GM12878 (cell line): ENCODE data around the gene MLLT3. TPM values are rescaled to one million over a fixed set of nuclear protein-coding genes. Genes with fewer than 3 reads are reported as not detected.

ENCODE experiments used
- ATF2 ChIP-seq: IDR thresholded peaks from 2 replicates; pipeline ENCODE4 v1.6.1; 2012; ENCODE audit warnings: low read length, inconsistent platforms
- ATF3 ChIP-seq: IDR thresholded peaks from 2 replicates; pipeline ENCODE4 v1.6.1; 2011; ENCODE audit warnings: low read depth, mild to moderate bottlenecking, low read length, moderate library complexity, borderline replicate concordance; ENCODE audit errors: extremely low read depth
- BHLHE40 ChIP-seq, 2 experiments: fragments of 450-650 bp in 1 of 2; IDR thresholded peaks; 2 replicates each; pipeline ENCODE4 v1.6.1; 2011 to 2017; ENCODE audit warnings: low read depth in 2 of 2, borderline replicate concordance in 1 of 2, improper control_type of control experiment in 1 of 2, low read length in 1 of 2, mild to moderate bottlenecking in 1 of 2
- CUX1 ChIP-seq: IDR thresholded peaks from 2 replicates; pipeline ENCODE4 v1.6.1; 2012; ENCODE audit warnings: improper control_type of control experiment, low read depth, low read length; ENCODE audit not compliant: insufficient replicate concordance
- E2F4 ChIP-seq: IDR thresholded peaks from 2 replicates; pipeline ENCODE4 v1.6.1; 2012; ENCODE audit warnings: low read depth, low read length, improper control_type of control experiment
- EED ChIP-seq: sonication (generic); IDR thresholded peaks from 2 replicates; pipeline ENCODE4 v1.6.1; 2016; ENCODE audit warnings: antibody characterized with exemption, low read depth
- IRF3 ChIP-seq: fragments of 450-650 bp; IDR thresholded peaks from 2 replicates; pipeline ENCODE4 v1.6.1; 2014; ENCODE audit warnings: mild to moderate bottlenecking
- NR2C1 ChIP-seq: fragments of 450-650 bp; IDR thresholded peaks from 2 replicates; pipeline ENCODE4 v1.6.1; 2017; ENCODE audit warnings: antibody characterized with exemption, mild to moderate bottlenecking, moderate library complexity
- RCOR1 ChIP-seq: conservative IDR thresholded peaks from 2 replicates; pipeline ENCODE4 v1.6.1; 2012; ENCODE audit warnings: low read depth, low read length, improper control_type of control experiment
- WRNIP1 ChIP-seq: IDR thresholded peaks from 2 replicates; pipeline ENCODE4 v1.6.1; 2011; ENCODE audit warnings: low read depth, low read length, improper control_type of control experiment, borderline replicate concordance
- YY1 ChIP-seq: IDR thresholded peaks from 2 replicates; pipeline ENCODE4 v1.6.1; 2011; ENCODE audit warnings: low read depth, mild to moderate bottlenecking, low read length
- ZBTB11 ChIP-seq: fragments of 450-650 bp; formaldehyde crosslinking; IDR thresholded peaks from 2 replicates; pipeline ENCODE4 v1.5.0; 2022; ENCODE audit warnings: mild to moderate bottlenecking, missing genetic modification characterization
- polyA plus RNA-seq, 11 experiments: library from polyadenylated mRNA; depleted of rRNA in 4 of 11; unstranded in 6 of 11; stranded (reverse) in 5 of 11; fragments of >200 nt; fragmentation: Nextera tagmentation in 4 of 11; fragmentation: Illumina TruSeq in 1 of 11; extraction: Ambion mirVana in 4 of 11; extraction: Trizol in 1 of 11; gene quantifications; 1 replicate in 1 of 11; 2 replicates in 10 of 11; pipeline versions ENCODE4 v1.2.1 to v1.2.3, GENCODE V29; 2011 to 2016; ENCODE audit warnings: inconsistent platforms in 2 of 11, missing spikeins in 2 of 11, low read depth in 1 of 11
- total RNA-seq, 4 experiments: library from RNA; depleted of rRNA in 3 of 4; stranded (reverse); fragments of >200 nt in 3 of 4; fragmentation: Illumina TruSeq in 1 of 4; extraction: Trizol in 1 of 4; gene quantifications; 2 replicates each; pipeline versions ENCODE4 v1.2.1 to v1.2.3, GENCODE V29; 2013 to 2021

Gene MLLT3
- total and polyA plus RNA-seq, 10 of the 15 experiments (the other 5 are each of a cell fraction or from before 2014, with no cell fraction given): 17.7 to 72.3 (median 35.6) TPM

GRCh38 chr9:20405078-20405477 lies 217.2 kb downstream of the MLLT3 start (continued):
- no peak for TF ChIP-seq ZBTB11 (CRISPR knock-in tag)
- no peak for TF ChIP-seq NR2C1
- TF ChIP-seq ATF2: no peak
- TF ChIP-seq BHLHE40 (IDR thresholded peaks at IDR 0.05; ENCODE audit: borderline replicate concordance in 1 of 2, low read depth in 2 of 2, low read length in 1 of 2): no peak
- no peak for TF ChIP-seq IRF3
- TF ChIP-seq E2F4: no peak
- TF ChIP-seq YY1: no peak
- no peak for TF ChIP-seq WRNIP1
- no peak for TF ChIP-seq RCOR1
- no peak for TF ChIP-seq CUX1
- no peak for TF ChIP-seq ATF3
- TF ChIP-seq EED: no peak
